ENCODE results near the gene SH2D7. TPM values are rescaled to one million over a fixed set of nuclear protein-coding genes. Genes with fewer than 3 reads are reported as not detected.

Gene SH2D7
- total and polyA plus RNA-seq, 3 donors from 2014 or later: 1.5 to 5.0 (median 2.2) TPM

GRCh38 chr15:78102211-78102610 lies 9.8 kb downstream of the SH2D7 start:
- WGBS, 2 donors: 71 to 86% methylated on average over 1 of the region's 1 CpG
- no peak for TF ChIP-seq POLR2A (IDR thresholded peaks at IDR 0.05)
- TF ChIP-seq, protein P1, sequence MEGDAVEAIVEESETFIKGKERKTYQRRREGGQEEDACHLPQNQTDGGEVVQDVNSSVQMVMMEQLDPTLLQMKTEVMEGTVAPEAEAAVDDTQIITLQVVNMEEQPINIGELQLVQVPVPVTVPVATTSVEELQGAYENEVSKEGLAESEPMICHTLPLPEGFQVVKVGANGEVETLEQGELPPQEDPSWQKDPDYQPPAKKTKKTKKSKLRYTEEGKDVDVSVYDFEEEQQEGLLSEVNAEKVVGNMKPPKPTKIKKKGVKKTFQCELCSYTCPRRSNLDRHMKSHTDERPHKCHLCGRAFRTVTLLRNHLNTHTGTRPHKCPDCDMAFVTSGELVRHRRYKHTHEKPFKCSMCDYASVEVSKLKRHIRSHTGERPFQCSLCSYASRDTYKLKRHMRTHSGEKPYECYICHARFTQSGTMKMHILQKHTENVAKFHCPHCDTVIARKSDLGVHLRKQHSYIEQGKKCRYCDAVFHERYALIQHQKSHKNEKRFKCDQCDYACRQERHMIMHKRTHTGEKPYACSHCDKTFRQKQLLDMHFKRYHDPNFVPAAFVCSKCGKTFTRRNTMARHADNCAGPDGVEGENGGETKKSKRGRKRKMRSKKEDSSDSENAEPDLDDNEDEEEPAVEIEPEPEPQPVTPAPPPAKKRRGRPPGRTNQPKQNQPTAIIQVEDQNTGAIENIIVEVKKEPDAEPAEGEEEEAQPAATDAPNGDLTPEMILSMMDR (IDR thresholded peaks at IDR 0.05): no peak
- Histone ChIP-seq H3K27ac (no peak overlapping the region), H3K4me3 (no peak overlapping the region), H3K4me1 (no peaks in the 10 kb centered on the region), H3K36me3 (ENCODE audit: low read depth, missing control alignments) (no peaks in the 10 kb centered on the region), H3K9me3 (no peaks in the 10 kb centered on the region), H3K27me3 (no peaks in the 10 kb centered on the region)
- no peak for DNase-seq
- intact Hi-C loops (cut with DNase I; ENCODE audit: low total_unique reads): no loop called here

DNA sequence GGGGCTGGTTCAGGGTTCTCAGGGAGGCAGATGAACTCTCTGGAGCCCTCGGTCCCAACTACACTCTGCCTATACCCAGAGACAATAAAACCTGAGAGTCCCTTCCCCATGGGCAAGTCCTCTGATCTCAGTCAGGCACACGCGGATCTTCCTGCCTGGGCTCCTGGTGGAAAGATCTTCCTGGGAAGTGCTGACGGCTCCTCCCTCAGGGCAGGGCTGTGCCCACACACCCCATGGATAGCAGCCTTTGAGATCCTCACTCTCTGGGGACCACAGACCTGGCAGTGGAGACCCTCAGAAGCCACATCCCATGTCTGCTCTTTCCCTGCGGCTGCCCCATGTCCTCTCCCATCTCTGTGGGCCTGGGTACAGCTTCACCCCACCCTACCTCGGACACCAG lies 10.4 kb downstream of the SH2D7 start:
- H3K9me3 ChIP-seq: no peaks in the 10 kb centered on the region
- H3K4me1 ChIP-seq: no peaks in the 10 kb centered on the region
- H3K27me3 ChIP-seq: no peaks in the 10 kb centered on the region
- TF ChIP-seq, protein P1 (IDR thresholded peaks at IDR 0.05): no peak
- TF ChIP-seq POLR2A (IDR thresholded peaks at IDR 0.05): no peak
- H3K36me3 ChIP-seq (ENCODE audit: low read depth, missing control alignments): no peaks in the 10 kb centered on the region
- no peak for DNase-seq
- H3K27ac ChIP-seq: no peak overlapping the region
- intact Hi-C loops (cut with DNase I; ENCODE audit: low total_unique reads): no loop called here
- no peak overlapping the region for H3K4me3 ChIP-seq
- 90 to 92% methylated on average over 4 to 6 of the region's 6 CpGs for WGBS, 2 donors

DNA sequence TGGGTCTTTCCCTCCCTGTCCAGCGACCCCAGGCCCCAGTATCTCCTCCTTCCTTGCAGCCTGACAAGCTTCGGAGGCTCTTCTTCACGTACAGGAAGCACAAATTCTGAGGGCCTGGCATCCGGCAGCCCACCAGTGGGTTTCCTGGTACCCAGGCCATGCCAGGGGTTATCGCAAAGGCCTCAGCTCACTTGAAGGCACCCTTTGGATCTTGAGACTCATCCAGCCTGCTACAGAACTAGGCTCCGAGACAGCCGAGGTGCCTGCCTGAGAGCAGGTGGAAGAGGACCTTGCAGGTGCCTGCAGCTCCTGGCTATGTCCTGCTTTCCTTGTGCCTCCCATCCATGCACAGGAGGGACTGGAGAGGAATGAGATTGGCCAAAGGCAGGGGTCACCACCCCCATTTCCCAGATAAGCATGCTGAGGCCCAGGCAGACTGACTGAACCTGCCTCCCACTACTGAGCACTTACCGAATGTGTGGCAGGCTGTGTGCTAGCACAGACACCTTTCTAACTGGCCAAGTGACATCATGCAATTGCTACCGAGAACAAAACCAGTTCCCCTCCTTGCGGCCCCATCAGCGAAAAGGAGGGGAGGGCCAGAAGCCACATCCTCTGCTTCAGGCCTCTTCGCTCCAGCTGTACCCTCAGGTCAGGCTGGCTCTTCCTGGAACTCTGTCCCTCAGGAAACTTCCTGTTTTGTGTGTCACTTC lies 11.2 kb downstream of the SH2D7 start:
- Histone ChIP-seq H3K27ac (no peak overlapping the region), H3K27me3 (no peaks in the 10 kb centered on the region), H3K4me1 (no peaks in the 10 kb centered on the region), H3K9me3 (no peaks in the 10 kb centered on the region), H3K4me3 (no peak overlapping the region), H3K36me3 (ENCODE audit: low read depth, missing control alignments) (no peaks in the 10 kb centered on the region)
- TF ChIP-seq, protein P1 (IDR thresholded peaks at IDR 0.05): no peak
- TF ChIP-seq POLR2A (IDR thresholded peaks at IDR 0.05): no peak
- 83 to 95% methylated on average over 10 to 12 of the region's 12 CpGs for WGBS, 2 donors
- intact Hi-C loops (cut with DNase I; ENCODE audit: low total_unique reads): no loop called here
- no peak for DNase-seq

DNA sequence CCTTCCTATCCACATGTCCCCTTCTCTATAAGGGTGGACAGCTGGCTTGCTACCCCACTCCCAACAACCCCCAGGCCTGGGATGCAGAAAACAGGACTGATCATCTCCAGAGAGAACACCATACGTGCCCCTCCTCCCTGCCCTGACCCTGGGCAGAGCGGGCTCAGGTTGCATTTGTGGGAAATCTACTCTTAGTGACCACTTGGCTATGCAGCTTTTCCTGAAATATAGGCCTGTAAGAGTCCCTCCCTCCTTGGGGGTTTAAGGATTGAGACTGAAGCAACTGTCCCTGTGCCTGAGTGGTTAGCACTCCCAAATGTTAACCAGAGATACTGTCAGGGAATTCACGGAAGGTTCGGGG lies 11.7 kb downstream of the SH2D7 start:
- H3K4me1 ChIP-seq: no peaks in the 10 kb centered on the region
- 87 to 97% methylated on average over 4 of the region's 4 CpGs for WGBS, 2 donors
- intact Hi-C loops (cut with DNase I; ENCODE audit: low total_unique reads): no loop called here

More for the DNA sequence above, 11.7 kb downstream of the SH2D7 start:
- TF ChIP-seq, protein P1 (IDR thresholded peaks at IDR 0.05): no peak
- TF ChIP-seq POLR2A (IDR thresholded peaks at IDR 0.05): no peak
- Histone ChIP-seq H3K4me3 (no peak overlapping the region), H3K9me3 (no peaks in the 10 kb centered on the region), H3K27ac (no peak overlapping the region), H3K36me3 (ENCODE audit: low read depth, missing control alignments) (no peaks in the 10 kb centered on the region), H3K27me3 (no peaks in the 10 kb centered on the region)
- no peak for DNase-seq
